ENCODE measurements around the gene TTLL5. TPM values are rescaled to one million over a fixed set of nuclear protein-coding genes. Genes with fewer than 3 reads are reported as not detected.

TTLL5 gene
- total RNA-seq, 4 donors from 2014 or later = 36.3 to 61.8 (median 36.7) TPM

DNA sequence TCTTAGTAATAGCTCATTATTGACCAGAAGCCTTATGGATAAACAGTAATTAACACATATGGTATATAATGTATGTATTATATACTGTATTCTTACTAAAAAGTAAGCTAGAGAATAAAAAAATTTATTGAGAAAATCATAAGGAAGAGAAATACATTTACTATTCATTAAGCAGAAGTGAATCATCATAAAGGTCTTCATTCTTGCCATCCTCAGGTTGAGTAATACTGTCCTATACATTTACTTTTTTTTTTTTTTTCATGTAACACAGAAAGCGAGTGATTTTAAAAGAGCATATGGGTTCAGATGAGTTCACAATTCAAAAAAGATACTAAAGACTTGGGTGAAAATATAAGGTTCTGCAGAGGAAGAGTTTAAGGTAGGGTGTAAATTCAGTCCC lies 168.3 kb downstream of the TTLL5 start:
- DNase-seq (ENCODE audit: low spot score in 2 of 2) = no peak
- Histone ChIP-seq H3K27me3 (no peaks in the 10 kb centered on the region), H3K4me1 (peaks cover 0 to 36% (median 8%) of the 10 kb centered on the region in 4 donors), H3K36me3 (no peaks in the 10 kb centered on the region), H3K27ac (no peak overlapping the region), H3K9me3 (no peaks in the 10 kb centered on the region), H3K4me3 (no peak overlapping the region)
- 94 to 100% methylated on average over 1 of the region's 1 CpG for WGBS, 2 donors
- TF ChIP-seq POLR2A (IDR thresholded peaks at IDR 0.05) = no peak
- TF ChIP-seq, protein P1, sequence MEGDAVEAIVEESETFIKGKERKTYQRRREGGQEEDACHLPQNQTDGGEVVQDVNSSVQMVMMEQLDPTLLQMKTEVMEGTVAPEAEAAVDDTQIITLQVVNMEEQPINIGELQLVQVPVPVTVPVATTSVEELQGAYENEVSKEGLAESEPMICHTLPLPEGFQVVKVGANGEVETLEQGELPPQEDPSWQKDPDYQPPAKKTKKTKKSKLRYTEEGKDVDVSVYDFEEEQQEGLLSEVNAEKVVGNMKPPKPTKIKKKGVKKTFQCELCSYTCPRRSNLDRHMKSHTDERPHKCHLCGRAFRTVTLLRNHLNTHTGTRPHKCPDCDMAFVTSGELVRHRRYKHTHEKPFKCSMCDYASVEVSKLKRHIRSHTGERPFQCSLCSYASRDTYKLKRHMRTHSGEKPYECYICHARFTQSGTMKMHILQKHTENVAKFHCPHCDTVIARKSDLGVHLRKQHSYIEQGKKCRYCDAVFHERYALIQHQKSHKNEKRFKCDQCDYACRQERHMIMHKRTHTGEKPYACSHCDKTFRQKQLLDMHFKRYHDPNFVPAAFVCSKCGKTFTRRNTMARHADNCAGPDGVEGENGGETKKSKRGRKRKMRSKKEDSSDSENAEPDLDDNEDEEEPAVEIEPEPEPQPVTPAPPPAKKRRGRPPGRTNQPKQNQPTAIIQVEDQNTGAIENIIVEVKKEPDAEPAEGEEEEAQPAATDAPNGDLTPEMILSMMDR (IDR thresholded peaks at IDR 0.05) = no peak
- TF ChIP-seq EP300 (IDR thresholded peaks at IDR 0.05) = no peak

DNA sequence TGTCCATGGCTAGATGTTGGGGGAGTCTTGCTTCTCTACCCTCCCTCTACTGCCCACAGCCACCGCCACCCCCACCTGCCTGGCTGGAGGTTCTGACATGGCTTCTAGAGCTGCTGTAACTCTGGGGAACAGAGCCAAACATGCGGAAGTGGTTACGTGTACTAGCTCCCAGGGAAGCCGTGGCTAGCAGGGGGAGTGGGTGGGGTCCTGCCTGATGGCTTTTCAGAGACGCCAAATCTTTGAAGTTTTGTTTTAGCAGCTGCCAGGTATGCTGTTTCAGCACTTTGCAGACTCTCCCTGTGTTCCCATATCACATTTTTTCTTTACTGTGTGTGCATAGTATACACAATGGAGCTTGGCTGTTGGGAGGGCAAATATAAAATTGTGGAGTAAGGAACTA lies 170.4 kb downstream of the TTLL5 start:
- Histone ChIP-seq H3K27ac (peak overlapping the region in 2 of 4 donors; percentile 44 to 56), H3K4me3 (no peak overlapping the region), H3K9me3 (no peaks in the 10 kb centered on the region), H3K36me3 (no peaks in the 10 kb centered on the region), H3K4me1 (peaks cover 0 to 22% (median 2%) of the 10 kb centered on the region in 4 donors), H3K27me3 (no peaks in the 10 kb centered on the region)
- WGBS, 2 donors = 43 to 47% methylated on average over 5 of the region's 5 CpGs
- TF ChIP-seq, protein P1 (IDR thresholded peaks at IDR 0.05) = no peak
- no peak for TF ChIP-seq EP300 (IDR thresholded peaks at IDR 0.05)
- peak; percentile 34 to 61 for DNase-seq (ENCODE audit: low spot score in 2 of 2)

DNA sequence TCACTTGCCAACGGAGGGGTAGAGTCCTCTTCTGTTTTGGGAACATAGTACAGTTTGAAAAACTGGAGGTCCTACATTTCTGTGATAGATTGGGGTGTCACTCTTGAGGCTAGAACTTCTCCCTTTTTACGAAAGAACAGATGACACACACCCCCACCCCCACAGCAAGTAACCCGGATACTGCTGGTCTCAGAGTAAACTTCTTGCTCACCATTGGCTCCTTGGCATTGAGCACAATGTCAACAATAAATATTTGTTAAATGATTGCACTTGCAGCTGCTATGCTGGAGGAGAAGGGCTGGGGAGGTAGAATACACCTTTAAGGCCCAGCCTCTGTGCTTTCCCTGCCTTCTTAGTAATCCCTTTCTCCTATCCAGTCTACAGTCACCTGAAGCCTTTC lies 170.9 kb downstream of the TTLL5 start:
- 52 to 66% methylated on average over 3 of the region's 3 CpGs for WGBS, 2 donors

DNA sequence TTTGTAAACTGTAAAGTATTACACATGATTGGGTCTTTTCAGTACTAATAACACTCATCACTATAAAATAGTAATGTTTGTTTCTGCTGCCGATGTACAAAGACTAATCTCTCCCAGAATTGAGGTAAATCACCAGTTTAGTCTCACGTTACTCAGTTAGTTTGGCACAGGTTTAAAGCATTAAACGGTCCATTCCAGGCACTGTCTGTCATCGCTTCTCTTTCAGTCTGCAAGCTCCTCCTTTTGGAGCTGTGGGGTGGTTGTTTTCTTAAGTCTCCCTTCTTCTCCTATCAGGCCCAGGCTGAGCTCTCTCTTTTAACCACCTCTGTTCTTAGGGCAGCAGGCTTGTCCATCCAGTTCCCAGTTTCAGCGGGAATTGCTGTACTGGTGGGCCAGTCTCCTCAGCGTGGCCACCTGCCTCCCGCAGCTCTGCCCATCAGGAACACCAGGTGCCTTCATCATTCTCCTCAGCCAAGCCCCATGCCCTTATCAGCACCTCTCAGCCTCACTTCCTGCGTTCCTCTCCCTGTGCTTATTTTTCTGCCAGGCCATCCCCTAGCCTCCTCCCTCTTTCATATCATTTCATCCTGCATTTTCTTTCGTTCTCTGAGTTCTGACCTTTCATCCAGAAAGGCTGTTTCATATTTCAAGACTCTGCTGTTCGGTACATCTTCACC lies 171.7 kb downstream of the TTLL5 start:
- Histone ChIP-seq H3K27me3 (no peaks in the 10 kb centered on the region), H3K4me3 (no peak overlapping the region), H3K27ac (peak overlapping the region in 2 of 4 donors; percentile 4 to 58), H3K4me1 (peaks cover 0 to 22% (median 2%) of the 10 kb centered on the region in 4 donors), H3K36me3 (peaks cover 0 to 8% (median 0%) of the 10 kb centered on the region in 3 donors), H3K9me3 (no peaks in the 10 kb centered on the region)
- TF ChIP-seq EP300 (IDR thresholded peaks at IDR 0.05) (no peak), POLR2A (IDR thresholded peaks at IDR 0.05) (no peak)
- TF ChIP-seq, protein P1 (IDR thresholded peaks at IDR 0.05) = no peak
- DNase-seq (ENCODE audit: low spot score in 2 of 2) = no peak
- WGBS, 2 donors = 66 to 68% methylated on average over 10 of the region's 10 CpGs

More for the DNA sequence above, 170.9 kb downstream of the TTLL5 start:
- H3K36me3 ChIP-seq = peaks cover 0 to 3% (median 0%) of the 10 kb centered on the region in 3 donors
- TF ChIP-seq EP300 (IDR thresholded peaks at IDR 0.05) (no peak), POLR2A (IDR thresholded peaks at IDR 0.05) (no peak)
- TF ChIP-seq, protein P1 (IDR thresholded peaks at IDR 0.05) = no peak
- no peak overlapping the region for H3K4me3 ChIP-seq
- H3K4me1 ChIP-seq = peaks cover 0 to 22% (median 2%) of the 10 kb centered on the region in 4 donors
- H3K27ac ChIP-seq = peak overlapping the region in 2 of 4 donors; percentile 4 to 56
- no peak for DNase-seq (ENCODE audit: low spot score in 2 of 2)
- no peaks in the 10 kb centered on the region for H3K9me3 ChIP-seq
- H3K27me3 ChIP-seq = no peaks in the 10 kb centered on the region

DNA sequence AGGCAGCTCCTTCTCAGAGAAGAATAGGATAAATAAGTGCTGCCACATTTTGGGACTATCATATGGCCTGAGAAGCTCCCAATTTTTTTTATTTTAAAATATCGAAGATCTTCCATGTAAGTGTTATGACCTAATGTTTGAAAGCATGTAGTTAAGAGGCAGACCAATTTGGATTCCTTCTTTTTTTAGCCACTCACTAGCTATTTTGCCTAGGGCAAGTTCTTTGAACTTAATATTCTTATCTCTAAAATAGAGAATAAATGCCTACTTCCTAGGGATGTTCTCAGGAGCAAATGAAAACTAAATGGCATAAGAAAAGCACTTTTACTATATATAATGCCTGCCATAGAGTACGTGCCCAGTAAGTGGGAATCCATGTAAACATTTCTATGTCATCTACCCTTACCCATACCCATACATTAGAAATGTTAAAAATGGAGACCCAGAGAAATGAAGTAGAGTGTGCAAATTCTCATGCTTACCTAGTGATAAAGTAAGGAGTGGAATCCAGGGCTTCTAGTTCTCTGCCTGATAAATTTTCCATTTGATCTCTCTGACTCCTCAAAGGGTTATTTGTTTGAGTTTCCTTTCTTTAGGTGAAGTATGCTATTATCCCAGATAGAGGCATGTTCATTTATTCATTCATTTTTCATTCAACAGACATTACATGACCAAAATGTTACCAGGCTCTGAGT lies 172.4 kb downstream of the TTLL5 start:
- no peaks in the 10 kb centered on the region for H3K27me3 ChIP-seq
- peaks cover 0 to 10% (median 0%) of the 10 kb centered on the region in 3 donors for H3K36me3 ChIP-seq
- TF ChIP-seq POLR2A (IDR thresholded peaks at IDR 0.05) (no peak), EP300 (IDR thresholded peaks at IDR 0.05) (no peak)
- TF ChIP-seq, protein P1 (IDR thresholded peaks at IDR 0.05) = no peak
- H3K4me3 ChIP-seq = no peak overlapping the region
- 56 to 73% methylated on average over 2 of the region's 2 CpGs for WGBS, 2 donors
- no peaks in the 10 kb centered on the region for H3K9me3 ChIP-seq
- no peak for DNase-seq (ENCODE audit: low spot score in 2 of 2)
- peak overlapping the region in 1 of 4 donors; percentile 58 for H3K27ac ChIP-seq
- peaks cover 0 to 22% (median 2%) of the 10 kb centered on the region in 4 donors for H3K4me1 ChIP-seq

Data from tibial nerve (tissue), 4 donors.